Skeletal muscle satellite cell (primary cell): ENCODE results near the gene RNU4-1. TPM values are rescaled to one million over a fixed set of nuclear protein-coding genes. Genes with fewer than 3 reads are reported as not detected.
"Not testable (repeated sequence)": the region's sequence is repeated elsewhere in the genome, so short reads cannot be mapped to it uniquely, and the experiment has no call there.

Experiments
- H3K27me3 ChIP-seq: 2 replicates; pipeline ENCODE4 v1.7.0; 2013; ENCODE audit warnings: low read length; ENCODE audit not compliant: control insufficient read depth, insufficient read depth
- H3K36me3 ChIP-seq: 2 replicates; pipeline ENCODE4 v1.7.0; 2013; ENCODE audit warnings: mild to moderate bottlenecking, control low read depth, low read length; ENCODE audit not compliant: insufficient read depth
- H3K4me1 ChIP-seq: 2 replicates; pipeline ENCODE4 v1.7.0; 2013; ENCODE audit warnings: low read length; ENCODE audit not compliant: control insufficient read depth, insufficient read depth
- H3K4me2 ChIP-seq: 2 replicates; pipeline ENCODE4 v1.7.0; 2013; ENCODE audit warnings: mild to moderate bottlenecking, low read length
- H3K4me3 ChIP-seq: 2 replicates; pipeline ENCODE4 v1.7.0; 2013; ENCODE audit warnings: low read length
- H3K9ac ChIP-seq: 2 replicates; pipeline ENCODE4 v1.7.0; 2013; ENCODE audit warnings: mild to moderate bottlenecking, low read depth, low read length, moderate library complexity
- H3K9me3 ChIP-seq: replicated peaks from 2 replicates; pipeline ENCODE4 v1.7.0; 2013; ENCODE audit warnings: mild to moderate bottlenecking, control low read depth, low read length
- total RNA-seq: library from RNA; depleted of rRNA; stranded (reverse); fragments of >200 nt; gene quantifications from 2 replicates; pipeline ENCODE4 v1.2.3, GENCODE V29; 2012; rRNA removed

Gene RNU4-1
- under 0.01 TPM in 2 replicates for total RNA-seq

- Histone ChIP-seq H3K36me3 (no peaks in the 10 kb centered on the region), H3K4me3 (peak within 1 kb of the TSS; percentile 50)
Measured at GRCh38 chr12:120292661-120293531, at the start of gene RNU4-1. Gene RNU4-1 (minus strand): TSS chr12:120293237.

DNA sequence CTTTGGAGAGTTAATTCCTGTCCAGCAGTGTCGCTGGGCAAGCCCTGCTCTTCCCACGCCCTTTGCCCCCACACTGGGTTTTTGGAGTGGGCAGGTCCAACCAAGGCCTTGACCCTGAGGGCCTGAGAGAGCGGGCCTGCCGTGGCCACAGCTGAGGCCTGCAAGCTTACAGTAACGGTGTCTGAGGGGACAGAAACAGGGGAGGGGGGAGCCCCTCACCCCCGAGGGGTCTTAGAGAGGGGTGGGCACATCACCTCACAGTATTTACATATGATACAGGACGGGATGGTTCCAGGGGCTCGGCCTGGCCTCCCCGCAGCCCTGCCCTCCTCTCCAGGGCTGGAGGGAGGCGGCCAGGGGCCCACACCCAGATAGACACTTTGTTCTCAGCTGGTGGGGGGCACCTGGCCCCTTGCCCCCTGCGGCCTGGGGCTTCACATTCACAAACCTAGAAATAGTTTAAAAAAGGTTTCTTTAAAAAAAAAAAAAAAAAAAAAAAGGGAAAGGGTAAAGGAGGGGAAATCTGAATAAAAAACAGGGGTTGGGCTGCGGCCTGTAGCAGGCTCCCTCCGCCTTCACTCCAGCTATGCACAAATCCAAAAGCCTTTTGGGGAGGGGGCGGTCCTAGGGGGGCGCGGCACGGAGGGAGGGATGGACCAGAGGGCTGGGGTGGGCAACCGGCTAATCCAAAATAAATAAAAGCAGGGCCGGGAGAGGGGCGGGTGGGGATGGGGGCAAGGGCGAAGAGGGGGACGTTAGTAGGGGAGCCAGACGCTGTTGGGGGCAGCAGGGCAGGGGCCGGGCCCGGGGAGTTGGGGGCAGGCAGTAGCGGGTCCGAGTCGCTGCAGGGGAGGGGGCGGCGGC, 49.4 kb upstream of the RNU4-1 start:
- Histone ChIP-seq H3K36me3 (no peaks in the 10 kb centered on the region), H3K27me3 (peaks cover 3% of the 10 kb centered on the region), H3K4me3 (no peak overlapping the region), H3K9me3 (no peaks in the 10 kb centered on the region), H3K4me2 (no peak overlapping the region), H3K9ac (no peak overlapping the region), H3K4me1 (no peaks in the 10 kb centered on the region)

More at GRCh38 chr12:120292661-120293531, at the start of gene RNU4-1:
- H3K9ac ChIP-seq: peak within 1 kb of the TSS; percentile 92
- peak within 1 kb of the TSS; percentile 75 for H3K4me2 ChIP-seq
- no peaks in the 10 kb centered on the region for H3K9me3 ChIP-seq
- no peaks in the 10 kb centered on the region for H3K27me3 ChIP-seq
- peaks cover 13% of the 10 kb centered on the region for H3K4me1 ChIP-seq

GRCh38 chr12:120339256-120339655, 46.2 kb upstream of the RNU4-1 start:
- Histone ChIP-seq H3K4me3 (no peak overlapping the region), H3K9me3 (no peaks in the 10 kb centered on the region), H3K36me3 (no peaks in the 10 kb centered on the region), H3K4me2 (no peak overlapping the region), H3K4me1 (no peaks in the 10 kb centered on the region), H3K27me3 (peaks cover 3% of the 10 kb centered on the region), H3K9ac (no peak overlapping the region)

DNA sequence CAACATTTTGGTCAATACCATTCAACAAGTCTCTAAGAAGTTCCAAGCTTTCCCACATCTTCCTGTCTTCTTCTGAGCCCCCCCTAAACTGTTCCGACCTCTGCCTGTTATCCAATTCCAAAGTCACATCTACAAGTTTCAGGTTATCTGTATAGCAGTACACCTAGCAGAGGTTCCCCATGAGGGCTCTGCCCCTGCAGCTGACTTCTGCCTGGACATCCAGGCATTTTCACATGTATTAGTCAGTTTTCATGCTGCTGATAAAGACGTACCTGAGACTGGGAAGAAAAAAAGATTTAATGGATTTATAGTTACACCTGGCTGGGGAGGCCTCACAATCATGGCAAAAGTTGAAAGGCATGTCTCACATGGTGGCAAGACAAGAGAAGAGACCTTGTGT, 44.7 kb upstream of the RNU4-1 start:
- Histone ChIP-seq H3K9ac (no peak overlapping the region), H3K4me1 (no peaks in the 10 kb centered on the region), H3K4me3 (no peak overlapping the region), H3K4me2 (no peak overlapping the region), H3K27me3 (peaks cover 9% of the 10 kb centered on the region), H3K36me3 (no peaks in the 10 kb centered on the region), H3K9me3 (no peaks in the 10 kb centered on the region)

DNA sequence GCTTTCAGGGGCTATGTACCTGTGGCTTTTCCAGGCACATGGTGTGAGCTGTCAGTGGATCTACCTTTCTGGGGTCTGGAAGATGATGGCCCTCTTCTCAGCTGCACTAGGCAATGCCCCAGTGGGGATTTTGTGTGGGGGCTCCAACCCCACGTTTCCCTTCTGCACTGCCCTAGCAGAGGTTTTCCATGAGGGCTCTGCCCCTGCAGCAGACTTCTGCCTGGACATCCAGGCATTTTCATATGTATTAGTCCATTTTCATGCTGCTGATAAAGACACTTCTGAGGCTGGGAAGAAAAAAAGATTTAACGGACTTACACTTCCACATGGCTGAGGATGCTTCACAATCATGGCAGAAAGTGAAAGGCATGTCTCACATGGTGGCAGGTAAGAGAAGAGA, 43.4 kb upstream of the RNU4-1 start:
- not testable (repeated sequence) for H3K4me2 ChIP-seq

GRCh38 chr12:120335447-120335846, 42.4 kb upstream of the RNU4-1 start:
- peaks cover 22% of the 10 kb centered on the region for H3K27me3 ChIP-seq
- not testable (repeated sequence) for H3K36me3 ChIP-seq, H3K9me3 ChIP-seq, H3K4me2 ChIP-seq, H3K9ac ChIP-seq, H3K4me1 ChIP-seq, H3K4me3 ChIP-seq

More for the DNA sequence above, 43.4 kb upstream of the RNU4-1 start:
- H3K27me3 ChIP-seq: peaks cover 21% of the 10 kb centered on the region
- not testable (repeated sequence) for H3K36me3 ChIP-seq, H3K4me3 ChIP-seq, H3K9ac ChIP-seq, H3K4me1 ChIP-seq, H3K9me3 ChIP-seq

- Histone ChIP-seq H3K9me3 (no peaks in the 10 kb centered on the region), H3K4me3 (no peak overlapping the region), H3K4me1 (no peaks in the 10 kb centered on the region), H3K4me2 (no peak overlapping the region), H3K27me3 (peaks cover 27% of the 10 kb centered on the region), H3K36me3 (no peaks in the 10 kb centered on the region), H3K9ac (no peak overlapping the region)
Measured at GRCh38 chr12:120332523-120332922, 39.5 kb upstream of the RNU4-1 start.

DNA sequence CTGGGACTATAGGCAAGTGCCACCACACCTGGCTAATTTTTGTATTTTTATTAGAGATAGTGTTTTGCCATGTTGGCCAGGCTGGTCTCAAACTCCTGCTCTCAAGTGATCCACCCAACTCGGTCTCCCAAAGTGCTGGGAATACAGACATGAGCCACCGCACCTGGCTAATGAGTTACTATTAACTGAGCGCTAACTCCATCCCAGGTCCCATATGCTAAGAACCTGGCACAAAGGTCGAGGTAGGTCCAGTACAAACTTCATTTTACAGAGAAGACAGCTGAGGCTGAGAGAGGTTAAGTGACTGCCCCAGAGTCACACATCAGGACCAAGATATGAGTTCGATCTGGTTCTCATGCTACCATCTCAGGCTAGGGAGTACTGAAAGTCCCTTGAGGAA, 39.0 kb upstream of the RNU4-1 start:
- peaks cover 30% of the 10 kb centered on the region for H3K27me3 ChIP-seq
- no peak overlapping the region for H3K9ac ChIP-seq
- H3K9me3 ChIP-seq: no peaks in the 10 kb centered on the region
- no peak overlapping the region for H3K4me3 ChIP-seq
- no peak overlapping the region for H3K4me2 ChIP-seq
- no peaks in the 10 kb centered on the region for H3K36me3 ChIP-seq
- no peaks in the 10 kb centered on the region for H3K4me1 ChIP-seq

- H3K4me3 ChIP-seq: no peak overlapping the region
- H3K27me3 ChIP-seq: peaks cover 30% of the 10 kb centered on the region
- H3K36me3 ChIP-seq: no peaks in the 10 kb centered on the region
- no peaks in the 10 kb centered on the region for H3K9me3 ChIP-seq
- H3K9ac ChIP-seq: no peak overlapping the region
- H3K4me1 ChIP-seq: no peaks in the 10 kb centered on the region
- H3K4me2 ChIP-seq: no peak overlapping the region
Measured at GRCh38 chr12:120331390-120331789, 38.4 kb upstream of the RNU4-1 start.

- no peak overlapping the region for H3K4me3 ChIP-seq
- H3K9me3 ChIP-seq: no peaks in the 10 kb centered on the region
- no peak overlapping the region for H3K9ac ChIP-seq
- no peaks in the 10 kb centered on the region for H3K36me3 ChIP-seq
- H3K4me2 ChIP-seq: no peak overlapping the region
- H3K27me3 ChIP-seq: peaks cover 26% of the 10 kb centered on the region
- H3K4me1 ChIP-seq: no peaks in the 10 kb centered on the region
Measured at GRCh38 chr12:120328228-120328627, 35.2 kb upstream of the RNU4-1 start.

- no peaks in the 10 kb centered on the region for H3K4me1 ChIP-seq
- no peak within 1 kb of the TSS for H3K9ac ChIP-seq
- H3K27me3 ChIP-seq: peaks cover 23% of the 10 kb centered on the region
- no peaks in the 10 kb centered on the region for H3K9me3 ChIP-seq
- no peaks in the 10 kb centered on the region for H3K36me3 ChIP-seq
- H3K4me2 ChIP-seq: no peak within 1 kb of the TSS
- no peak within 1 kb of the TSS for H3K4me3 ChIP-seq
Measured at GRCh38 chr12:120327593-120327992, 34.6 kb upstream of the RNU4-1 start, which contains the start of gene PLA2G1B. Gene PLA2G1B (minus strand): TSS chr12:120327779. CDS start chr12:120327753, 26 bp downstream.
